Loucy (cell line): ENCODE results near the gene SMOC1.

ENCODE experiments used
- H2AFZ ChIP-seq: fragments of 200-600 bp; sonication (generic); 2 replicates; pipeline ENCODE4 v1.6.0; 2016; ENCODE audit warnings: antibody characterized with exemption, mild to moderate bottlenecking, low read length, moderate library complexity
- H3F3A ChIP-seq: fragments of 200-600 bp; 2 replicates; pipeline ENCODE4 v1.6.0; 2016; ENCODE audit warnings: antibody characterized with exemption, low read depth, mild to moderate bottlenecking
- H3K27me3 ChIP-seq: fragments of 200-600 bp; sonication (generic); 2 replicates; pipeline ENCODE4 v1.6.1; 2014; ENCODE audit warnings: low read length, mild to moderate bottlenecking; ENCODE audit not compliant: insufficient read depth, poor library complexity, severe bottlenecking
- H3K36me3 ChIP-seq: fragments of 200-600 bp; sonication (generic); 2 replicates; pipeline ENCODE4 v1.6.1; 2016; ENCODE audit warnings: low read length; ENCODE audit not compliant: insufficient read depth
- H3K4me1 ChIP-seq: fragments of 200-600 bp; sonication (generic); 2 replicates; pipeline ENCODE4 v1.5.1; 2014; ENCODE audit warnings: low read length, mild to moderate bottlenecking; ENCODE audit not compliant: insufficient read depth, poor library complexity, severe bottlenecking
- H3K4me2 ChIP-seq: fragments of 200-600 bp; sonication (generic); 2 replicates; pipeline ENCODE4 v1.6.0; 2014; ENCODE audit warnings: antibody characterized with exemption, low read length, low read depth, mild to moderate bottlenecking; ENCODE audit not compliant: poor library complexity, severe bottlenecking
- H3K4me3 ChIP-seq: fragments of 200-600 bp; sonication (generic); 2 replicates; pipeline ENCODE4 v1.5.1; 2014; ENCODE audit warnings: low read length, mild to moderate bottlenecking, mixed read lengths; ENCODE audit not compliant: poor library complexity, severe bottlenecking
- H3K79me2 ChIP-seq: fragments of 200-600 bp; sonication (generic); 2 replicates; pipeline ENCODE4 v1.6.1; 2014; ENCODE audit warnings: low read length; ENCODE audit not compliant: insufficient read depth
- H3K9ac ChIP-seq: fragments of 200-600 bp; sonication (generic); 2 replicates; pipeline ENCODE4 v1.6.0; 2014; ENCODE audit warnings: mild to moderate bottlenecking, low read depth, low read length, moderate library complexity; ENCODE audit not compliant: poor library complexity, severe bottlenecking
- H3K9me2 ChIP-seq: fragments of 200-600 bp; sonication (generic); replicated peaks from 2 replicates; pipeline ENCODE4 v1.6.1; 2016; ENCODE audit warnings: low read depth, low read length, mixed read lengths
- H3K9me3 ChIP-seq: fragments of 200-600 bp; sonication (generic); 2 replicates; pipeline ENCODE4 v1.6.1; 2014; ENCODE audit warnings: mild to moderate bottlenecking, antibody characterized with exemption, low read length, low read depth; ENCODE audit not compliant: insufficient read depth
- H4K20me1 ChIP-seq: fragments of 200-600 bp; sonication (generic); 2 replicates; pipeline ENCODE4 v1.6.0; 2014; ENCODE audit warnings: antibody characterized with exemption, low read length, mild to moderate bottlenecking; ENCODE audit not compliant: insufficient read depth, poor library complexity, severe bottlenecking
- EZH2phosphoT487 ChIP-seq: fragments of 200-600 bp; IDR thresholded peaks from 2 replicates; pipeline ENCODE4 v1.6.1; 2018; ENCODE audit warnings: antibody characterized with exemption, mild to moderate bottlenecking, moderate library complexity, borderline replicate concordance
- TF ChIP-seq, protein P1 (sequence below): fragments of 200-600 bp; sonication (generic); conservative IDR thresholded peaks from 2 replicates; pipeline ENCODE4 v1.5.1; 2014; ENCODE audit warnings: mild to moderate bottlenecking, antibody characterized with exemption, low read length

Gene SMOC1

GRCh38 chr14:70077720-70078119 lies 198.5 kb downstream of the SMOC1 start:
- no peaks in the 10 kb centered on the region for H3K9me2 ChIP-seq
- no peak overlapping the region for H3K4me2 ChIP-seq
- no peaks in the 10 kb centered on the region for H3K27me3 ChIP-seq
- no peaks in the 10 kb centered on the region for H3K36me3 ChIP-seq
- no peaks in the 10 kb centered on the region for H4K20me1 ChIP-seq
- no peak overlapping the region for H3K4me3 ChIP-seq
- no peaks in the 10 kb centered on the region for H3K9me3 ChIP-seq
- no peak overlapping the region for H2AFZ ChIP-seq
- TF ChIP-seq, protein P1, sequence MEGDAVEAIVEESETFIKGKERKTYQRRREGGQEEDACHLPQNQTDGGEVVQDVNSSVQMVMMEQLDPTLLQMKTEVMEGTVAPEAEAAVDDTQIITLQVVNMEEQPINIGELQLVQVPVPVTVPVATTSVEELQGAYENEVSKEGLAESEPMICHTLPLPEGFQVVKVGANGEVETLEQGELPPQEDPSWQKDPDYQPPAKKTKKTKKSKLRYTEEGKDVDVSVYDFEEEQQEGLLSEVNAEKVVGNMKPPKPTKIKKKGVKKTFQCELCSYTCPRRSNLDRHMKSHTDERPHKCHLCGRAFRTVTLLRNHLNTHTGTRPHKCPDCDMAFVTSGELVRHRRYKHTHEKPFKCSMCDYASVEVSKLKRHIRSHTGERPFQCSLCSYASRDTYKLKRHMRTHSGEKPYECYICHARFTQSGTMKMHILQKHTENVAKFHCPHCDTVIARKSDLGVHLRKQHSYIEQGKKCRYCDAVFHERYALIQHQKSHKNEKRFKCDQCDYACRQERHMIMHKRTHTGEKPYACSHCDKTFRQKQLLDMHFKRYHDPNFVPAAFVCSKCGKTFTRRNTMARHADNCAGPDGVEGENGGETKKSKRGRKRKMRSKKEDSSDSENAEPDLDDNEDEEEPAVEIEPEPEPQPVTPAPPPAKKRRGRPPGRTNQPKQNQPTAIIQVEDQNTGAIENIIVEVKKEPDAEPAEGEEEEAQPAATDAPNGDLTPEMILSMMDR = no peak
- no peak for TF ChIP-seq EZH2phosphoT487
- no peaks in the 10 kb centered on the region for H3K4me1 ChIP-seq
- H3K79me2 ChIP-seq = no peaks in the 10 kb centered on the region
- H3F3A ChIP-seq = no peaks in the 10 kb centered on the region
- no peak overlapping the region for H3K9ac ChIP-seq

GRCh38 chr14:70078329-70078728 lies 199.1 kb downstream of the SMOC1 start:
- TF ChIP-seq EZH2phosphoT487 = no peak
- TF ChIP-seq, protein P1 = no peak
- Histone ChIP-seq H3K9me2 (no peaks in the 10 kb centered on the region), H3F3A (no peaks in the 10 kb centered on the region), H3K9ac (no peak overlapping the region), H3K9me3 (no peaks in the 10 kb centered on the region), H4K20me1 (no peaks in the 10 kb centered on the region), H3K4me2 (no peak overlapping the region), H3K27me3 (no peaks in the 10 kb centered on the region), H3K4me1 (no peaks in the 10 kb centered on the region), H3K36me3 (no peaks in the 10 kb centered on the region), H3K4me3 (no peak overlapping the region), H3K79me2 (no peaks in the 10 kb centered on the region), H2AFZ (no peak overlapping the region)

DNA sequence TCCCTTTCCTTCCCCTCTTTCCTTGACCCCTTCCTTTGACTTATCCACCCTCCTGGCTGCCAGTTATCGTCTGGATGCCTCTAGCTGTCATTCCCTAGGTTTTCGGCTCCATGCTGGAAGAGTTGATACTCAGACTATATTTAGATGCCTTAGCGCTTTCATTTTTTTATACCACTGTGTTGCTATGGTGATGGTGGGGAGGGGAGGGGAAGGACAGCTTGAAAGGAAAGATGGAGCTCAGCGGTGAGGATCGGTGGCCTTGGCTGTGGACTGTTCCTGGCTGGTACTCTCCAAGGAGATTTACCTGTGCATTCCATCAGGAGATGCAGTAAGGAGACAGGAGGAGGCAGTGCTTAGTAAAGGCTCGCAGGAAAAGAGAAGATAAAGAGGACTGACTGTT lies 200.9 kb downstream of the SMOC1 start:
- H3K79me2 ChIP-seq = no peaks in the 10 kb centered on the region
- no peaks in the 10 kb centered on the region for H3K9me2 ChIP-seq
- H3K9ac ChIP-seq = no peak overlapping the region
- H3F3A ChIP-seq = no peaks in the 10 kb centered on the region
- no peaks in the 10 kb centered on the region for H3K4me1 ChIP-seq
- no peak overlapping the region for H2AFZ ChIP-seq
- H3K4me2 ChIP-seq = no peak overlapping the region
- H3K27me3 ChIP-seq = no peaks in the 10 kb centered on the region
- H3K4me3 ChIP-seq = no peak overlapping the region
- TF ChIP-seq EZH2phosphoT487 = no peak
- TF ChIP-seq, protein P1 = no peak
- no peaks in the 10 kb centered on the region for H3K36me3 ChIP-seq
- no peaks in the 10 kb centered on the region for H3K9me3 ChIP-seq
- no peaks in the 10 kb centered on the region for H4K20me1 ChIP-seq
